ENCODE results near the gene TTLL6.

DNA sequence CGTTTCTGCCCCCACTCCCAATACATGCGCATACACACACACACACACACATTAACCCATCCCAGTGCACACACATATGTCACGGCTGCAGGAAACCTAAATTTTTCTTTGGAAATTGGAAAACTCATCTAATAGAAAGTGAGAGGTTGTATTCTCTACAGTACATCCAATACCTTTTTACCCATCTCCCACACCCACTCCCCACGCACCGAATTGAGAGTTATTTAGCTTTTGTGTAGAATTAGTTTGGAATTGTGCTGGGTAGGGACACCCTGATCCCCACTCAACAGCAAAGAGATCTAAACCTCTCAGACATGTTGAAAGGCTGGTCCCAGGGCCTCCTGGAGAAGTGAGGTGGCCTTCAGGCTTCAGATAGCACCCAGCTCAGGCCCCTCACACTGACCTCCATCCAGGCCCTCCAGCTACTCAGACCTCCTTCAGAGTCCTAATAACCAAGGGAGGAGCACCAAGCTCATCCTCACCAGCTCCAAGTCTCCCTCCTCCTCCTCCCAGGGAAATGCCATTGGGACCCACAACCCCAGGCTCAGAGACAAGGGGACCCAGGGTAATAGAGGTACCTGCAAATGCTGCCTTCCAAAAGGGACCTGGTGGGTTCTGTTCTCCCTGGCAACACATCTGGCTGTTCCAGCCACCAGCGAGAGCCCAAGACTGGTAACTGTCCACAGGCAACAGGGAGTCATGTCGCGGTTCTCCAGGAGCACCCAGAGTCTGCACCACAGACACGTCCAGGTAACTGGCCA lies 89.4 kb downstream of the TTLL6 start:
- TF ChIP-seq, protein P1, sequence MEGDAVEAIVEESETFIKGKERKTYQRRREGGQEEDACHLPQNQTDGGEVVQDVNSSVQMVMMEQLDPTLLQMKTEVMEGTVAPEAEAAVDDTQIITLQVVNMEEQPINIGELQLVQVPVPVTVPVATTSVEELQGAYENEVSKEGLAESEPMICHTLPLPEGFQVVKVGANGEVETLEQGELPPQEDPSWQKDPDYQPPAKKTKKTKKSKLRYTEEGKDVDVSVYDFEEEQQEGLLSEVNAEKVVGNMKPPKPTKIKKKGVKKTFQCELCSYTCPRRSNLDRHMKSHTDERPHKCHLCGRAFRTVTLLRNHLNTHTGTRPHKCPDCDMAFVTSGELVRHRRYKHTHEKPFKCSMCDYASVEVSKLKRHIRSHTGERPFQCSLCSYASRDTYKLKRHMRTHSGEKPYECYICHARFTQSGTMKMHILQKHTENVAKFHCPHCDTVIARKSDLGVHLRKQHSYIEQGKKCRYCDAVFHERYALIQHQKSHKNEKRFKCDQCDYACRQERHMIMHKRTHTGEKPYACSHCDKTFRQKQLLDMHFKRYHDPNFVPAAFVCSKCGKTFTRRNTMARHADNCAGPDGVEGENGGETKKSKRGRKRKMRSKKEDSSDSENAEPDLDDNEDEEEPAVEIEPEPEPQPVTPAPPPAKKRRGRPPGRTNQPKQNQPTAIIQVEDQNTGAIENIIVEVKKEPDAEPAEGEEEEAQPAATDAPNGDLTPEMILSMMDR (IDR thresholded peaks at IDR 0.05), result no peak
- TF ChIP-seq POLR2AphosphoS5 (IDR thresholded peaks at IDR 0.05), result no peak

Data from stomach (tissue), 4 donors.